ENCODE results near the gene CTSD. TPM values are rescaled to one million over a fixed set of nuclear protein-coding genes. Genes with fewer than 3 reads are reported as not detected.

Gene CTSD
- total RNA-seq, 1 donor from 2014 or later: 318 TPM

- peaks cover 65% of the 10 kb centered on the region for H3K27me3 Mint-ChIP-seq
- H3K4me1 Mint-ChIP-seq (ENCODE audit: unreplicated experiment): no peaks in the 10 kb centered on the region
- DNase-seq (ENCODE audit: extremely low spot score, unreplicated experiment): no peak
- TF ChIP-seq CTCF (conservative IDR thresholded peaks at IDR 0.05): no peak
- no peak overlapping the region for H3K4me3 Mint-ChIP-seq
- no peak overlapping the region for H3K27ac Mint-ChIP-seq
- H3K9me3 Mint-ChIP-seq: peaks cover under 1% of the 10 kb centered on the region
- no peaks in the 10 kb centered on the region for H3K36me3 Mint-ChIP-seq
Observed at GRCh38 chr11:1727861-1728260, 35.9 kb downstream of the CTSD start.

- no peaks in the 10 kb centered on the region for H3K36me3 Mint-ChIP-seq
- H3K9me3 Mint-ChIP-seq: peaks cover 4% of the 10 kb centered on the region
- no peak for DNase-seq (ENCODE audit: extremely low spot score, unreplicated experiment)
- no peak overlapping the region for H3K27ac Mint-ChIP-seq
- peaks cover 67% of the 10 kb centered on the region for H3K27me3 Mint-ChIP-seq
- no peak overlapping the region for H3K4me3 Mint-ChIP-seq
- no peaks in the 10 kb centered on the region for H3K4me1 Mint-ChIP-seq (ENCODE audit: unreplicated experiment)
- TF ChIP-seq CTCF (conservative IDR thresholded peaks at IDR 0.05): no peak
Observed at GRCh38 chr11:1727096-1727690, 36.5 kb downstream of the CTSD start.

- no peak for TF ChIP-seq CTCF (conservative IDR thresholded peaks at IDR 0.05)
- Mint-ChIP-seq H3K36me3 (no peaks in the 10 kb centered on the region), H3K9me3 (peaks cover 4% of the 10 kb centered on the region), H3K4me3 (no peak overlapping the region), H3K4me1 (ENCODE audit: unreplicated experiment) (no peaks in the 10 kb centered on the region), H3K27ac (no peak overlapping the region), H3K27me3 (peaks cover 17% of the 10 kb centered on the region)
- DNase-seq (ENCODE audit: extremely low spot score, unreplicated experiment): no peak
Observed at GRCh38 chr11:1719781-1720180, 43.9 kb downstream of the CTSD start.

- Mint-ChIP-seq H3K9me3 (peaks cover 4% of the 10 kb centered on the region), H3K4me3 (no peak overlapping the region), H3K27ac (no peak overlapping the region), H3K4me1 (ENCODE audit: unreplicated experiment) (no peaks in the 10 kb centered on the region), H3K27me3 (peaks cover 17% of the 10 kb centered on the region), H3K36me3 (no peaks in the 10 kb centered on the region)
- TF ChIP-seq CTCF (conservative IDR thresholded peaks at IDR 0.05): no peak
- DNase-seq (ENCODE audit: extremely low spot score, unreplicated experiment): no peak
Observed at GRCh38 chr11:1718326-1718725, 45.4 kb downstream of the CTSD start.

- no peak for DNase-seq (ENCODE audit: extremely low spot score, unreplicated experiment)
- Mint-ChIP-seq H3K9me3 (peaks cover 3% of the 10 kb centered on the region), H3K36me3 (no peaks in the 10 kb centered on the region), H3K4me1 (ENCODE audit: unreplicated experiment) (no peaks in the 10 kb centered on the region), H3K4me3 (no peak overlapping the region), H3K27ac (no peak overlapping the region), H3K27me3 (peaks cover 13% of the 10 kb centered on the region)
- no peak for TF ChIP-seq CTCF (conservative IDR thresholded peaks at IDR 0.05)
Observed at GRCh38 chr11:1717745-1718144, 46.0 kb downstream of the CTSD start.

Measured in type B pancreatic cell (in vitro differentiated cells).